Glutamatergic neuron (in vitro differentiated cells): Measurements from ENCODE around the gene KIF3A. TPM values are rescaled to one million over a fixed set of nuclear protein-coding genes. Genes with fewer than 3 reads are reported as not detected.

ENCODE experiments used
- DNase-seq: peaks from one replicate; pipeline ENCODE4 v3.0.0; 2022
- H3K27ac Mint-ChIP-seq: one replicate; pipeline ENCODE4 v1.8.0; 2020; ENCODE audit warnings: mild to moderate bottlenecking, mixed read lengths, inconsistent platforms; ENCODE audit not compliant: unreplicated experiment
- H3K27me3 Mint-ChIP-seq: one replicate; pipeline ENCODE4 v1.8.0; 2020; ENCODE audit warnings: mild to moderate bottlenecking, moderate library complexity, mixed read lengths, inconsistent platforms; ENCODE audit not compliant: unreplicated experiment
- H3K36me3 Mint-ChIP-seq: one replicate; pipeline ENCODE4 v1.8.0; 2020; ENCODE audit warnings: mild to moderate bottlenecking, mixed read lengths, inconsistent platforms; ENCODE audit not compliant: unreplicated experiment
- H3K4me1 Mint-ChIP-seq: one replicate; pipeline ENCODE4 v1.8.0; 2020; ENCODE audit warnings: mild to moderate bottlenecking, low read depth, mixed read lengths, inconsistent platforms; ENCODE audit not compliant: unreplicated experiment
- H3K4me3 Mint-ChIP-seq: one replicate; pipeline ENCODE4 v1.8.0; 2020; ENCODE audit warnings: mild to moderate bottlenecking, mixed read lengths, inconsistent platforms; ENCODE audit not compliant: unreplicated experiment
- H3K9me3 Mint-ChIP-seq: one replicate; pipeline ENCODE4 v1.8.0; 2020; ENCODE audit warnings: mild to moderate bottlenecking, moderate library complexity, mixed read lengths, inconsistent platforms; ENCODE audit not compliant: unreplicated experiment
- CTCF ChIP-seq: fragments of 200-600 bp; sonication (generic); IDR thresholded peaks from one replicate; pipeline ENCODE4 v1.5.0; 2021; ENCODE audit not compliant: partially characterized antibody, unreplicated experiment
- total RNA-seq: library from RNA; stranded (reverse); fragmentation: NEBNext Ultra II Directional; extraction: Animal tissue kit (Norgen Biotek cat#: 25700); gene quantifications from one replicate; pipeline ENCODE4 v1.2.1, GENCODE V29; 2021; ENCODE audit not compliant: unreplicated experiment

The KIF3A gene
- total RNA-seq, 1 donor from 2014 or later = 42.4 TPM

GRCh38 chr5:132688536-132689339, 48.6 kb downstream of the KIF3A start:
- no peak for DNase-seq
- Mint-ChIP-seq H3K27me3 (no peaks in the 10 kb centered on the region), H3K4me1 (peaks cover 10% of the 10 kb centered on the region), H3K27ac (no peak overlapping the region), H3K4me3 (no peak overlapping the region), H3K9me3 (no peaks in the 10 kb centered on the region), H3K36me3 (no peaks in the 10 kb centered on the region)
- no peak for TF ChIP-seq CTCF

- Mint-ChIP-seq H3K4me3 (no peak overlapping the region), H3K27ac (no peak overlapping the region), H3K9me3 (peaks cover 1% of the 10 kb centered on the region), H3K4me1 (peaks cover 14% of the 10 kb centered on the region), H3K27me3 (no peaks in the 10 kb centered on the region), H3K36me3 (no peaks in the 10 kb centered on the region)
- no peak for DNase-seq
- no peak for TF ChIP-seq CTCF
Measured at GRCh38 chr5:132687995-132688394, 49.4 kb downstream of the KIF3A start.

- Mint-ChIP-seq H3K27ac (no peak overlapping the region), H3K27me3 (peaks cover 3% of the 10 kb centered on the region), H3K4me1 (peaks cover 14% of the 10 kb centered on the region), H3K36me3 (peaks cover under 1% of the 10 kb centered on the region), H3K4me3 (no peak overlapping the region), H3K9me3 (peaks cover 1% of the 10 kb centered on the region)
- no peak for TF ChIP-seq CTCF
- DNase-seq = no peak
Measured at GRCh38 chr5:132686193-132686592, 51.2 kb downstream of the KIF3A start.

DNA sequence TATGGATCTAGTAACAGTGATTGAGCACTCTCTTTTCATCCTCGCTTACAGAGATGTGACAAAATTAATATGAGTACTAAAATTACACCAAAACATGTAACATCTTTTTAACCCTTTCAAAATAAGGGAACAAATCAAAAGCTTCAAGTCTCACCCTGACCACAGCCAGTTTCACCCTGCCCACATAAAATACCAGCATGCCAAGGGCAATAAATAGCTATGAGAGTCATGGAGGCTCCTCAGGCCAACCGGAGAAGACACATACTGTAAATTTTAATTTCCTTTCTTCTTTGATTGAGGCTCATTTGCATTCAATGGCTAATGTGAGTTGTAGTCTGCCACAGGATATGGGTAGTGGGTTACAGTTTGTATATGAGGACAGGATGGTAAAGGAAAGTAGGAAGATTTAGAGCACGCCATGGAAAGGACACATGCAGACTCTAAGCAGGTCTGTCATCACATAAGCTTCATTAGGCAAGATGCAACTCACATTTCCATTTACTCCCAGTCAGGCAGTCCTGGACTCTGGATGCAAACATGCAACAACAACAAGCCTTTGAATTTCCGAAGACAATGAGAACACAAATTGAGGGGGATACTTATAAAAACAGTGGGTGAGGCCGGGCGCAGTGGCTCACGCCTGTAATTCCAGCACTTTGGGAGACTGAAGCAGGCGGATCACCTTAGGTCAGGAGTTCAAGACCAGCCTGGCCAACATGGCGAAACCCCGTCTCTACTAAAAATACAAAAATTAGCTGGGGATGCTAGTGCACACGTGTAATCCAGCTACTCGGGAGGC, 52.2 kb downstream of the KIF3A start:
- no peak for TF ChIP-seq CTCF
- Mint-ChIP-seq H3K27me3 (peaks cover 3% of the 10 kb centered on the region), H3K36me3 (peaks cover 8% of the 10 kb centered on the region), H3K9me3 (peaks cover 6% of the 10 kb centered on the region), H3K4me1 (peaks cover 14% of the 10 kb centered on the region), H3K4me3 (no peak overlapping the region), H3K27ac (peak overlapping the region; percentile 35)
- no peak for DNase-seq

- peak overlapping the region; percentile 44 for H3K27ac Mint-ChIP-seq
- no peak for TF ChIP-seq CTCF
- DNase-seq = no peak
- H3K9me3 Mint-ChIP-seq = peaks cover 8% of the 10 kb centered on the region
- H3K27me3 Mint-ChIP-seq = peaks cover 3% of the 10 kb centered on the region
- H3K4me3 Mint-ChIP-seq = peak overlapping the region; percentile 31
- peaks cover 12% of the 10 kb centered on the region for H3K36me3 Mint-ChIP-seq
- peaks cover 17% of the 10 kb centered on the region for H3K4me1 Mint-ChIP-seq
Measured at GRCh38 chr5:132684491-132684890, 52.9 kb downstream of the KIF3A start.
